Right ventricle myocardium superior (tissue), 1 donor: ENCODE data around the gene UBE2H. TPM values are rescaled to one million over a fixed set of nuclear protein-coding genes. Genes with fewer than 3 reads are reported as not detected.
"Not testable (repeated sequence)": the region's sequence is repeated elsewhere in the genome, so short reads cannot be mapped to it uniquely, and the experiment has no call there.

ENCODE experiments used
- ATAC-seq: fragments of 200-7000 bp; cut with Tn5 transposase; one replicate; pipeline ENCODE4 v1.9.1; 2020; ENCODE audit warnings: mild to moderate bottlenecking; ENCODE audit not compliant: poor library complexity
- DNase-seq: peaks from one replicate; pipeline ENCODE4 v3.0.0-alpha.2; 2020
- intact Hi-C: fragments of 100-400 bp; cut with DNase I; formaldehyde crosslinking; loops from one replicate; pipeline ENCODE4 v1.11.2; 2022
- total RNA-seq: library from RNA; stranded (reverse); fragmentation: NEBNext Ultra II Directional; extraction: Animal tissue kit (Norgen Biotek cat#: 25700); gene quantifications from one replicate; pipeline ENCODE4 v1.2.1, GENCODE V29; 2021
- donor health status: DM: no; HTN: yes; CAD: no; lungs with severe emphysema.

UBE2H gene
- total RNA-seq, 1 donor from 2014 or later: 96.8 TPM

- no peak for DNase-seq
- intact Hi-C loops: no loop called here
- no peak for ATAC-seq
Observed at GRCh38 chr7:129919492-129919891, 33.3 kb downstream of the UBE2H start.

DNA sequence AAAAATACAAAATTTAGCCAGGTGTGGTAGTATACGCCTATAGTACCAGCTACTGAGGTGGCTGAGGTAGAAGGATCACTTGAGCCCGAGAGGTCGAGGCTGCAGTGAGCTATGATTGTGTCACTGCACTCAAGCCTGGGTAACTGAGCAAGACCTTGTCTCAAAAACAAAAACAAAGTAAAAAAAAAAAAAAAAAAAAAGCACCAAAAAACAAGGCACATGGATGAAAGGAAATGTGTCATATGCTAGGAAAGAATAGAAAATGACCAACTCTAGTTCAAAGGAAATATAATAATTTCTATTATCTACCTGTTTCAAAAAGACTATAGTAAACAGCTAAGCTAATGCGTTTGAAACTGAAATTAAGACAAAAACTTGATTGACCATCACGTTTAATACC, 33.8 kb downstream of the UBE2H start:
- intact Hi-C loops: no loop called here
- DNase-seq (no peak), ATAC-seq (no peak)

DNA sequence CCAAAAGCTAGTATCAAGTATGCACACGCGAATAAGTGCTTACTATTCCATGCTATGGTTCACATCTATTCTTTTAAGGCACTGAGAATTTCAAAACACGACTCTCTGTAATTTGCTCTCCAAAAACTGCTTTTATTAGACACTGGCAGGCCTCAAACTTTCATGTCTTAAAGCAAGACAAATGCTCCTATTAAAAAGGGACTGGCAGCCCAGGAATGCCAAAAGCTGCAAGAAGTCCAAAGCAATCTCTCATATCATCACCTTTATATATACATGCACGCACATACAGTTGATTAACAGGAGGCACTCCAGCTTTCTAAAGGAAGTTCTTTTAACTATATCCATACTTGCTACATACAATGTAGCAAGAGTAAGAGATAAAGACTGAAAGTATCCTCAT, 34.8 kb downstream of the UBE2H start:
- DNase-seq (no peak), ATAC-seq (no peak)
- intact Hi-C loops: no loop called here

DNA sequence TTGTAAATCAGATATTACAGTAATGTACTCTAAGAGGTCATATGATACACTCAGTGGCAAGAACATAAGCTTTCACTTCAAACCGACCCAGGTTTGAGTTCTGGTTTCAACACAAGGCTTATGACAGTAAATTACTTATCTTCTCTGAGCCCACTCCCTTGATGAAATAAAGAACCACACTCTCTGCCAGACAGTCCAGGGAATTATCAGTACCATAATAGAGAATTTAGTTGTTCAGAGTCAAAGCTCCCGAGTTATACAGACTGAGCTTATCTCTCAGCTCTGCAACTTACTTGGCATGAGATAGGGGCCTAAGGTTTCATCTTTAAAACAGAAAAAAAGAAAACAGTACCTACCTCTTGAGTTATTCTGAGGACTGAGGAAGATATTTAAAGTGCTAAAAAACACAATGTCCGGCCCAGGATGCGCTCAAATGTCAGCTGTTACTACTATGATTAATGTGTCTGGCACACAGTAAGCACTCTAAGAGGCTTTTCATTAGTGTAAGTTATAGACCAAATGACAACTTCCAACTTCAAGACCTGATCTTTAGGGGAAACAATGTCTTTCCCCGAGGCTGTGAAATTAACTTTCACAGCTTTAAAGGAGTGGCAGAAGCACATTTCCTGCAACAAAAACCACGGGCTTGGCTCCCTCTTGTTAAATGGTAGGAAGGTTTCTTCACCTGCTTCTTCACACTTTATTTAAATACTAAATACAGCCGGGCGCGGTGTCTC, 38.1 kb downstream of the UBE2H start:
- intact Hi-C loops: no loop called here
- ATAC-seq (peak; percentile 13), DNase-seq (no peak)

DNA sequence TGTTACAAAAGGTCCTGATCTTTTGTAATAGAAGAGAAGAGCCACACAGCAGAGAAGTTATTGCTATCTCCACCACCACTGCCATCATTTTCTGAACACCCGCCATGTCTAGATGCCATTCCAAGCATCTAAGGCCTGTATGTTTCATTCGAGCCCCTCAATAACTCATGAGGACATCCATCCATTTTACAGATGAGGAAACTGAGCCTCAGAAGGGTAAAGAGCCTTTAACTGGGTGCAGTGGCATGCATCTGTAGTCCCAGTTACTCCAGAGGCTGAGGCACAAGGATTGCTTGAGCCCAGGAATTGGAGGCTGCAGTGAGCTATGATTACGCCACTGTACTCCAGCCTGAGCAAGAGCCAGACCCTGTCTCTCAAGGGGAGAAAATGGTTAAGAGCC, 39.3 kb downstream of the UBE2H start:
- intact Hi-C loops: no loop called here
- ATAC-seq (no peak), DNase-seq (no peak)

DNA sequence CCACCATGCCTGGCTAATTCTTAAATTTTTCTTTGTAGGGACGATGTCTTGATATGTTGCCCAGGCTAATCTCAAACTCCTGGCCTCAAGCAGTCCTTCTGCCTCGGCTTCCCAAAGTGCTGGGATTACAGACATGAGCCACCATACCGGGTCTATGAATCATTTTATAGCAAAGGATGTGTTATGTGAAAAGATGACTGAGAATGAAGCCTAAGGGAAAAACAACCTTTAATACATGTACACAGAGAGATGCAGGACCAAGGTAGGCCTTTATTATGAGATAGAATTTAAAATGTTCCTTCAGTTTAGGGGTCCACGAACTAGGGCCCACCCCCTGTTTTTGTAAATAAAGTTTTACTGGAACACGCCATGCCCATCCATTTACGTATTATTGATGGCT, 41.0 kb downstream of the UBE2H start:
- DNase-seq (no peak), ATAC-seq (no peak)
- intact Hi-C loops: no loop called here

GRCh38 chr7:129909669-129910068, 43.1 kb downstream of the UBE2H start:
- intact Hi-C loops: no loop called here
- DNase-seq (no peak), ATAC-seq (no peak)

- DNase-seq (no peak), ATAC-seq (no peak)
- intact Hi-C loops: no loop called here
Observed at GRCh38 chr7:129908181-129908580, 44.6 kb downstream of the UBE2H start.

GRCh38 chr7:129907122-129907736, 45.5 kb downstream of the UBE2H start:
- ATAC-seq: no peak
- intact Hi-C loops: no loop called here

GRCh38 chr7:129906700-129907099, 46.1 kb downstream of the UBE2H start:
- ATAC-seq (peak; percentile 23), DNase-seq (no peak)
- intact Hi-C loops: no loop called here

More at GRCh38 chr7:129907122-129907736, 45.5 kb downstream of the UBE2H start:
- DNase-seq: no peak

DNA sequence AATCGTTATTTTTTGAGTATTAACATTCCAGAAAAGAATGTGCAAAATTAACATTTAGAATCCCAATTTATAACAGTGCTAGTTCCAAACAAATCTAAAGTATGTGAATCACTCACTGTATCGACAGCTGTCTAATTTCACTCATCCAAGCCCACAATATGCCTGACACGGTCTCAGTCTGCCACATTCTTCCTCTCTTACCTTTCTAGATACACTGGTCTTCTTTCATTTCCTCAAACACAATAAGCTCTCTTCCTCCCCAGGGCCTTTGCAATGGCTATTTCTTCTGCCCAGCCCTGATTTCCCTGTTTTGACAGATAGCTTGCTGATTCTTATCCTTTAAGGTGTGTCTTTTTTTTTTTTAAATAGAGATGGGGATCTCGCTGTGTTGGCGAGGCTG, 48.8 kb downstream of the UBE2H start:
- intact Hi-C loops: no loop called here
- DNase-seq (no peak), ATAC-seq (no peak)

DNA sequence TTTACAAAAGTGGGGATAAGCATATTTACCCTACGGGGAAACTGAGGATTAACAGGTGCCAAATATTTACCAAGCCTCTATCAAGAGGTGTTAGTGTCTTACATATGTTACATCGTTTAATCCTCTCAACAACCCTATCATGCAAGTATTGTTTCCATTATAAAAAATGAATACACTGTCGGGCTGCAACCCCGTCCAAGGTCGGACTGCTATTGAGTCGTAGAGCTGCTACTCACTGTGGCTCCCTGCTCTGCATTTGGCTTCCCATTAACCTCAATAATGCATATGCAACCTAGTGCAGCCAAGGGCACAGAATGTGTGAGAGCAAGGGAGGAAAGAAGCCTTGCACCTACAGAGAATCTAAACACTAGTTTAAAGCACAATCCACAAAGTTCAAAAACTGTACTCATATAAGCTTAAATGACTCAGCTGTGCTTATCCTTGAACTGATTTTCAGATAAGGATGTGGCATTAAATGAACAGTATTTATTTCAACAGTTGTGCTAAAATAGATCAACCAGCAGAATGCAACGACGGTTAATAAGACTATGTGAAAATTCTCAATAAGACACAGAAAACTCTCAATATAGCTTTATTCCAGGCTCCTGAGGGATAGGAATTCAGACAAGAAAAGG, 49.9 kb downstream of the UBE2H start:
- intact Hi-C loops: no loop called here
- ATAC-seq (no peak), DNase-seq (no peak)

- no peak for DNase-seq
- peak; percentile 39 for ATAC-seq
- intact Hi-C loops: no loop called here
Observed at GRCh38 chr7:129898502-129899160, 54.1 kb downstream of the UBE2H start.

- intact Hi-C loops: no loop called here
- ATAC-seq (no peak), DNase-seq (no peak)
Observed at GRCh38 chr7:129898007-129898406, 54.8 kb downstream of the UBE2H start.

- intact Hi-C loops: no loop called here
- DNase-seq: no peak
- ATAC-seq: no peak
Observed at GRCh38 chr7:129896568-129897382, 56.0 kb downstream of the UBE2H start.

DNA sequence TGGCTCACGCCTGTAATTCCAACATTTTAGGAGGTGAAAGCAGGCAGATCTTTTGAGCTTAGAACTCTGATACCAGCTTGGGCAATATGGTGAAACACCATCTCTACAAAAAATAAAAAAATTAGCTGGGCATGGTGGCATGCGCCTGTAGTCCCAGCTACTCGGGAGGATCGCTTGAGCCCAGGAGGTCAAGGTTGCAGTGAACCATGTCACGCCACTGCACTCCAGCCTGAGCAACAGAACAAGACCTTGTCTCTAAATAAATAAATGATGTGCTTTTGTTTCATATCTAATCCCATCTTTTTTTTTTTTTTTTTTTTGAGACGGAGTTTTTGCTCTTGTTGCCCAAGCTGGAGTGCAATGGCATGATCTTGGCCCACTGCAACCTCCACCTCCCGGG, 58.6 kb downstream of the UBE2H start:
- DNase-seq, intact Hi-C loops, ATAC-seq: not testable (repeated sequence)

DNA sequence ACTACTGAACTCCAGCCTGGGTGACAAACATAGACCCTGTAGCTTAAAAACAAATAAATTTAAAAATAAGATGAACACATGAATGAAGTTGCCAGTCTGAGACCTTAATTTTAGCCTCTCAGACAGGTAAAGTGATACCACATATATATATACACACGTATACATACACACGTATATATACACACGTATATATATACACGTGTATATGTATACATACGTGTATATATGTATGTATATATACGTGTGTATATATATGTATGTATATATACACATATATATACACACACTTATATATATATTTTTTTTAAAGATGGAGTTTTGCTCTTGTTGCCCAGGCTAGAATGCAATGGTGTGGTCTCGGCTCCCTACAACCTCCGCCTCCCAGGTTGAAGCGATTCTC, 62.7 kb downstream of the UBE2H start:
- ATAC-seq: no peak
- DNase-seq: no peak
- intact Hi-C loops: no loop called here

GRCh38 chr7:129889133-129889844, 63.5 kb downstream of the UBE2H start:
- ATAC-seq (no peak), DNase-seq (no peak)
- intact Hi-C loops: no loop called here
